Endothelial cell of umbilical vein (primary cell): ENCODE measurements around the gene SORCS2. TPM values are rescaled to one million over a fixed set of nuclear protein-coding genes. Genes with fewer than 3 reads are reported as not detected.

Experiments used
- BruUV-seq: library from RNA; stranded (reverse); fragments of 400-500 nt; replicated peaks from 2 replicates; lab custom pipeline; 2021; lab: Mats Ljungman, UMichigan
- CTCF ChIA-PET: fragments of 300-600, 350-600 bp; sonication (Branson Sonifier 250); formaldehyde crosslinking; loops from one replicate; lab custom pipeline; 2021; ENCODE audit warnings: antibody characterized with exemption, inconsistent platforms; lab: Charles Lee
- POLR2A ChIA-PET: fragments of 300-600, 350-600 bp; sonication (Branson Sonifier 250); formaldehyde crosslinking; loops from one replicate; lab custom pipeline; 2021; ENCODE audit warnings: antibody characterized with exemption, inconsistent platforms; lab: Charles Lee
- DNase-seq: peaks from one replicate; pipeline ENCODE4 v3.0.0-alpha.2; 2011; ENCODE audit warnings: low read depth, low spot score
- FAIRE-seq: peaks from 2 replicates; lab custom pipeline; 2011; peaks lifted over from hg19 to GRCh38; lab: Jason Lieb, UNC
- H2AFZ ChIP-seq: 2 replicates; pipeline ENCODE4 v1.6.0; 2012; ENCODE audit warnings: low read depth, low read length, control low read depth, inconsistent platforms
- H3K27ac ChIP-seq: 2 replicates; pipeline ENCODE4 v1.5.1; 2011; ENCODE audit warnings: low read depth, mild to moderate bottlenecking, control low read depth, low read length, moderate library complexity; ENCODE audit not compliant: insufficient read depth
- H3K27me3 ChIP-seq, 2 experiments: 2 replicates each; pipeline versions ENCODE4 v1.6.0 to v1.6.1; 2011; ENCODE audit warnings: low read length in 2 of 2, mixed read lengths in 1 of 2; ENCODE audit not compliant: control insufficient read depth in 2 of 2, insufficient read depth in 2 of 2
- H3K36me3 ChIP-seq, 2 experiments: 2 replicates in 1 of 2; 3 replicates in 1 of 2; pipeline ENCODE4 v1.5.1; 2011; ENCODE audit warnings: low read length in 2 of 2, mild to moderate bottlenecking in 1 of 2, moderate library complexity in 1 of 2; ENCODE audit not compliant: control insufficient read depth in 2 of 2, insufficient read depth in 2 of 2; ENCODE audit errors: extremely low read depth in 1 of 2
- H3K4me1 ChIP-seq: 3 replicates; pipeline ENCODE4 v1.5.1; 2011; ENCODE audit warnings: mild to moderate bottlenecking, low read length; ENCODE audit not compliant: control insufficient read depth, insufficient read depth; ENCODE audit errors: extremely low read depth
- H3K4me2 ChIP-seq: 2 replicates; pipeline ENCODE4 v1.6.1; 2011; ENCODE audit warnings: low read length, control low read depth, mixed read lengths; ENCODE audit not compliant: insufficient read depth
- H3K4me3 ChIP-seq, 3 experiments: fragments of 200-600 bp in 1 of 3; sonication (generic), shearing (Covaris generic) in 1 of 3; replicated peaks in 1 of 3; 2 replicates each; pipeline ENCODE4 v1.5.1; 2011 to 2016; ENCODE audit warnings: control low read depth in 3 of 3, low read length in 3 of 3, mild to moderate bottlenecking in 2 of 3, inconsistent platforms in 1 of 3, low read depth in 1 of 3, moderate library complexity in 1 of 3; ENCODE audit not compliant: insufficient read depth in 1 of 3
- H3K79me2 ChIP-seq: 2 replicates; pipeline ENCODE4 v1.6.0; 2012; ENCODE audit warnings: low read length, inconsistent platforms; ENCODE audit not compliant: control insufficient read depth, insufficient read depth
- H3K9ac ChIP-seq: replicated peaks from 2 replicates; pipeline ENCODE3; 2011; ENCODE audit warnings: low read length, control low read depth; ENCODE audit not compliant: insufficient read depth; ENCODE audit errors: extremely low read depth
- H3K9me1 ChIP-seq: replicated peaks from 3 replicates; pipeline ENCODE4 v1.6.0; 2011; ENCODE audit warnings: mild to moderate bottlenecking, low read length; ENCODE audit not compliant: control insufficient read depth, insufficient read depth; ENCODE audit errors: extremely low read depth
- H3K9me3 ChIP-seq: replicated peaks from 2 replicates; pipeline ENCODE4 v1.5.1; 2012; ENCODE audit warnings: low read length, inconsistent platforms; ENCODE audit not compliant: control insufficient read depth, insufficient read depth
- H4K20me1 ChIP-seq: replicated peaks from 2 replicates; pipeline ENCODE3; 2011; ENCODE audit warnings: mild to moderate bottlenecking, low read length; ENCODE audit not compliant: control insufficient read depth, insufficient read depth; ENCODE audit errors: extremely low read depth
- CTCF ChIP-seq, 2 donors: IDR thresholded peaks; 1 replicate in 1 of 2; 2 replicates in 1 of 2; pipeline ENCODE4 v1.5.1; 2011; ENCODE audit warnings: low read length in 2 of 2, mild to moderate bottlenecking in 2 of 2, moderate library complexity in 2 of 2, control low read depth in 1 of 2, inconsistent platforms in 1 of 2, low read depth in 1 of 2; ENCODE audit not compliant: insufficient read depth in 1 of 2; ENCODE audit errors: extremely low read depth in 1 of 2
- EZH2 ChIP-seq: IDR thresholded peaks from 2 replicates; pipeline ENCODE4 v1.6.1; 2012; ENCODE audit warnings: borderline replicate concordance, low read depth, mild to moderate bottlenecking, moderate library complexity, low read length, inconsistent platforms; ENCODE audit not compliant: severe bottlenecking
- JUN ChIP-seq: IDR thresholded peaks from 2 replicates; pipeline ENCODE4 v1.6.1; 2011; ENCODE audit warnings: borderline replicate concordance, low read depth; ENCODE audit not compliant: insufficient read length, insufficient read depth
- MAX ChIP-seq: IDR thresholded peaks from 2 replicates; pipeline ENCODE4 v1.6.1; 2011; ENCODE audit not compliant: insufficient read depth, insufficient read length
- MYC ChIP-seq: IDR thresholded peaks from one replicate; pipeline ENCODE4 v1.6.1; 2011; ENCODE audit warnings: mild to moderate bottlenecking, low read depth, low read length
- POLR2A ChIP-seq: IDR thresholded peaks from 2 replicates; pipeline ENCODE4 v1.6.1; 2012; ENCODE audit warnings: low read depth, mild to moderate bottlenecking, control low read depth, low read length
- POLR2AphosphoS5 ChIP-seq: IDR thresholded peaks from 2 replicates; pipeline ENCODE4 v1.6.1; 2012; ENCODE audit warnings: low read depth, mild to moderate bottlenecking, control low read depth, low read length, moderate library complexity; ENCODE audit not compliant: insufficient read depth
- dilution Hi-C: fragments of 300-500 bp; cut with MboI; formaldehyde crosslinking; loops from one replicate; pipeline ENCODE4 v1.15.0; 2019; ENCODE audit warnings: low sequenced_read_pairs; ENCODE audit not compliant: extremely low pct_ligation_motif_present
- intact Hi-C: fragments of 100-400 bp; cut with micrococcal nuclease; formaldehyde crosslinking; loops from one replicate; pipeline ENCODE4 v1.10.0; 2022
- polyA plus RNA-seq, 4 experiments: library from polyadenylated mRNA; depleted of rRNA in 3 of 4; stranded (reverse) in 3 of 4; unstranded in 1 of 4; fragments of >200 nt; gene quantifications; 2 replicates each; pipeline versions ENCODE4 v1.2.1 to v1.2.3, GENCODE V29; 2011 to 2012; ENCODE audit warnings: missing spikeins in 1 of 4
- total RNA-seq: library from RNA; stranded (reverse); gene quantifications from 2 replicates; pipeline ENCODE4 v1.2.3, GENCODE V29; 2021

Gene SORCS2
- total and polyA plus RNA-seq, 2 donors (not counting 3 experiments of a cell fraction or from before 2014, with no cell fraction given): not detected

GRCh38 chr4:7773401-7774180, 581.3 kb downstream of the SORCS2 start:
- peaks cover 57 to 72% of the 10 kb centered on the region in 2 experiments for H3K36me3 ChIP-seq
- intact Hi-C loops: no loop called here
- no peak for TF ChIP-seq MYC
- no peak for TF ChIP-seq MAX
- no peak for TF ChIP-seq POLR2AphosphoS5
- TF ChIP-seq CTCF (IDR thresholded peaks at IDR 0.05; ENCODE audit: extremely low read depth in 1 of 2, insufficient read depth in 1 of 2, low read depth in 1 of 2, low read length in 2 of 2): no peak
- no peak for TF ChIP-seq JUN
- TF ChIP-seq EZH2: no peak
- no peak for TF ChIP-seq POLR2A
- H3K4me1 ChIP-seq: no peaks in the 10 kb centered on the region
- ChIA-PET POLR2A (no interaction called here), CTCF (interaction anchor here (1.2 to 1.7 kb wide), 3 partner anchors 11 to 29 kb away, joined by 3 to 5 read pairs (median 3); no protein-coding TSS in a partner anchor)
- H3K9ac ChIP-seq: no peak overlapping the region
- no peak for DNase-seq
- no peak overlapping the region for H3K27ac ChIP-seq
- H2AFZ ChIP-seq: no peak overlapping the region
- FAIRE-seq: no peak
- H4K20me1 ChIP-seq: no peaks in the 10 kb centered on the region
- no peak overlapping the region for H3K4me2 ChIP-seq
- no peaks in the 10 kb centered on the region for H3K27me3 ChIP-seq
- H3K9me3 ChIP-seq: no peaks in the 10 kb centered on the region
- H3K4me3 ChIP-seq: no peak overlapping the region
- dilution Hi-C loops: no loop called here
- BruUV-seq: no TSS peak
- H3K79me2 ChIP-seq: peaks cover 31% of the 10 kb centered on the region
- H3K9me1 ChIP-seq: no peaks in the 10 kb centered on the region
